AG10803 (cell line): ENCODE results near the gene ADRA2C.

Experiments used
- DNase-seq: peaks from one replicate; pipeline ENCODE4 v3.0.0; 2010; ENCODE audit warnings: low read depth
- H3K4me3 ChIP-seq: 2 replicates; pipeline ENCODE4 v1.5.1; 2011; ENCODE audit warnings: mild to moderate bottlenecking, low read length, control low read depth
- TF ChIP-seq, protein P1 (sequence below): conservative IDR thresholded peaks from 2 replicates; pipeline ENCODE4 v1.5.1; 2011; ENCODE audit warnings: mild to moderate bottlenecking, low read length, control low read depth, inconsistent platforms

The ADRA2C gene

GRCh38 chr4:3735196-3735595 is 31.0 kb upstream of the ADRA2C start:
- TF ChIP-seq, protein P1, sequence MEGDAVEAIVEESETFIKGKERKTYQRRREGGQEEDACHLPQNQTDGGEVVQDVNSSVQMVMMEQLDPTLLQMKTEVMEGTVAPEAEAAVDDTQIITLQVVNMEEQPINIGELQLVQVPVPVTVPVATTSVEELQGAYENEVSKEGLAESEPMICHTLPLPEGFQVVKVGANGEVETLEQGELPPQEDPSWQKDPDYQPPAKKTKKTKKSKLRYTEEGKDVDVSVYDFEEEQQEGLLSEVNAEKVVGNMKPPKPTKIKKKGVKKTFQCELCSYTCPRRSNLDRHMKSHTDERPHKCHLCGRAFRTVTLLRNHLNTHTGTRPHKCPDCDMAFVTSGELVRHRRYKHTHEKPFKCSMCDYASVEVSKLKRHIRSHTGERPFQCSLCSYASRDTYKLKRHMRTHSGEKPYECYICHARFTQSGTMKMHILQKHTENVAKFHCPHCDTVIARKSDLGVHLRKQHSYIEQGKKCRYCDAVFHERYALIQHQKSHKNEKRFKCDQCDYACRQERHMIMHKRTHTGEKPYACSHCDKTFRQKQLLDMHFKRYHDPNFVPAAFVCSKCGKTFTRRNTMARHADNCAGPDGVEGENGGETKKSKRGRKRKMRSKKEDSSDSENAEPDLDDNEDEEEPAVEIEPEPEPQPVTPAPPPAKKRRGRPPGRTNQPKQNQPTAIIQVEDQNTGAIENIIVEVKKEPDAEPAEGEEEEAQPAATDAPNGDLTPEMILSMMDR = no peak
- no peak overlapping the region for H3K4me3 ChIP-seq
- DNase-seq = no peak

GRCh38 chr4:3736290-3736689 is 29.9 kb upstream of the ADRA2C start:
- no peak for DNase-seq
- TF ChIP-seq, protein P1 = no peak
- H3K4me3 ChIP-seq = no peak overlapping the region

GRCh38 chr4:3736806-3737205 is 29.4 kb upstream of the ADRA2C start:
- no peak overlapping the region for H3K4me3 ChIP-seq
- TF ChIP-seq, protein P1 = no peak
- DNase-seq = no peak

GRCh38 chr4:3739577-3739976 is 26.6 kb upstream of the ADRA2C start:
- TF ChIP-seq, protein P1 = no peak
- no peak overlapping the region for H3K4me3 ChIP-seq
- no peak for DNase-seq

DNA sequence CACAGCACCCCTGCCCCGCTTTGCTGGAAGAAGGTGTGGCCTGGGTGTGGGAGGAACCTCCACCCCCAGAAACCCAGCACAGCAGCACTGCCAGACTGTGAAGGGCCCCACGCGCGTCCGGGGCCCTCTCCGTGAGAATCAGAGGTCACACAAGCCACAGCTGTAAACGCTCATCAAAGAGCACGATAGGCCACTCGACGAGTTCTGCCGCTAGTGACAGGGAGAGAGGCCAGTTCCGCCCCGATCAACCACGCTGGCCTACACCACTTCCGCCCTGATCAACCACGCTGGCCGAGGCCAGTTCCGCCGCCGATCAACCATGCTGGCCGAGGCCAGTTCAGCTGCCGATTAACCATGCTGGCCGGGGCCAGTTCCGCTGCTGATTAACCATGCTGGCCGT is 25.9 kb upstream of the ADRA2C start:
- DNase-seq = no peak
- H3K4me3 ChIP-seq = no peak overlapping the region
- TF ChIP-seq, protein P1 = no peak

GRCh38 chr4:3741217-3742011 is 24.8 kb upstream of the ADRA2C start:
- H3K4me3 ChIP-seq = no peak overlapping the region
- DNase-seq = no peak
- TF ChIP-seq, protein P1 = no peak

- no peak overlapping the region for H3K4me3 ChIP-seq
- no peak for DNase-seq
- TF ChIP-seq, protein P1 = no peak
These were observed 23.6 kb upstream of the ADRA2C start for GRCh38 chr4:3742610-3743009.
